Retinal pigment epithelial cell (primary cell): ENCODE measurements around the gene RASAL2.
"Not testable (repeated sequence)": the region's sequence is repeated elsewhere in the genome, so short reads cannot be mapped to it uniquely, and the experiment has no call there.

ENCODE experiments used
- DNase-seq: peaks from one replicate; pipeline ENCODE4 v3.0.0-alpha.2; 2010; ENCODE audit warnings: low read depth
- H3K4me3 ChIP-seq: 2 replicates; pipeline ENCODE4 v1.5.1; 2011; ENCODE audit warnings: mild to moderate bottlenecking, low read length, control low read depth, moderate library complexity
- CTCF ChIP-seq: conservative IDR thresholded peaks from 2 replicates; pipeline ENCODE4 v1.5.1; 2011; ENCODE audit warnings: low read depth, low read length, control low read depth, inconsistent platforms

The RASAL2 gene

GRCh38 chr1:178300352-178300699, 206.4 kb downstream of the RASAL2 start:
- DNase-seq, result no peak
- no peak overlapping the region for H3K4me3 ChIP-seq
- no peak for TF ChIP-seq CTCF

- no peak for DNase-seq
- TF ChIP-seq CTCF, result no peak
- no peak overlapping the region for H3K4me3 ChIP-seq
Measured at GRCh38 chr1:178301141-178301540, 207.2 kb downstream of the RASAL2 start.

- no peak for TF ChIP-seq CTCF
- no peak overlapping the region for H3K4me3 ChIP-seq
- DNase-seq, result no peak
Measured at GRCh38 chr1:178307264-178307663, 213.4 kb downstream of the RASAL2 start.

- H3K4me3 ChIP-seq, result no peak overlapping the region
- no peak for DNase-seq
- TF ChIP-seq CTCF, result no peak
Measured at GRCh38 chr1:178308438-178308837, 214.5 kb downstream of the RASAL2 start.

GRCh38 chr1:178310685-178311105, 216.8 kb downstream of the RASAL2 start:
- peak; percentile 33 for DNase-seq
- peak; percentile 62 for TF ChIP-seq CTCF
- H3K4me3 ChIP-seq, result no peak overlapping the region

GRCh38 chr1:178311164-178311563, 217.3 kb downstream of the RASAL2 start:
- DNase-seq, result no peak
- TF ChIP-seq CTCF, result no peak

GRCh38 chr1:178320280-178320982, 226.5 kb downstream of the RASAL2 start:
- H3K4me3 ChIP-seq, DNase-seq: not testable (repeated sequence)

More at GRCh38 chr1:178311164-178311563, 217.3 kb downstream of the RASAL2 start:
- H3K4me3 ChIP-seq, result no peak overlapping the region
